ENCODE measurements around the gene BAZ1B.
"Not testable (repeated sequence)": the region's sequence is repeated elsewhere in the genome, so short reads cannot be mapped to it uniquely, and the experiment has no call there.

Gene BAZ1B

DNA sequence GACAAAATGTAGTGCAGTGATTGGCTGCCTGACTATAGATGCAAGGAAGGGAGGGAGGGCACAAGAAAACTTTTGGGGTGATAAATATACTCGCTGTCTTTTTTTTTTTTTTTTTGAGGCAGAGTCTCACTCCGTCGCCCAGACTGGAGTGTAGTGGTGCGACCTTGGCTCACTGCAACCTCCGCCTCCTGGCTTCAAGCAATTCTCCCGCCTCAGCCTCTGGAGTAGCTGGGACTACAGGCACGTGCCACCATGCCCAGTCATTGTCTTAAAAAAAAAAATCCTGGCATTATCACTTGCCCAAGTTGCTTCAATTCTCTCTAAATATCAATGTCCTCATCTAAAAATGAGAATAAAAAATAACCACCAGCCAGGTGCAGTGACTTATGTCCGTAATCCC lies 96.1 kb downstream of the BAZ1B start:
- no peak for DNase-seq

- DNase-seq: no peak
These were observed 96.6 kb downstream of the BAZ1B start for GRCh38 chr7:73425356-73425983.

DNA sequence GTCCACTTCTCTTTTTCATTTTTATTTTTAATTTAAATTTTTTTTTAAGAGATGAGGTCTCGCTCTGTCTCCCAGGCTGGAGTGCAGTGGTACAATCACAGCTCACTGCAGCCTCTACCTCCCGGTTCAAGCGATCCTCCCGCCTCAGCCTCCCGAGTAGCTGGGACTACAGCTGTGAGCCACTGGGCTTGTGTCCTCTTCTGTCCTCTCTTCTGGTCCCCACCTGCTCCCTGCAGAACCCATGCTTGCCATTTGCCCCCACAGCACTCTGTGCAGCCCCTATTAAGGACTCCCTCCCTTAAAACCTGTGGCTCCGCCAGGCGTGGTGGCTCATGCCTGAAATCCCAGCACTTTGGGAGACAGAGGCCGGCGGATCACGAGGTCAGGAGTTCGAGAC lies 97.6 kb downstream of the BAZ1B start:
- DNase-seq: no peak

GRCh38 chr7:73423519-73424488 lies 98.3 kb downstream of the BAZ1B start:
- DNase-seq: no peak

- not testable (repeated sequence) for DNase-seq
These were observed 101.5 kb downstream of the BAZ1B start for GRCh38 chr7:73420610-73421009.

GRCh38 chr7:73420016-73420415 lies 102.1 kb downstream of the BAZ1B start:
- not testable (repeated sequence) for DNase-seq

GRCh38 chr7:73418113-73418703 lies 103.9 kb downstream of the BAZ1B start:
- no peak for DNase-seq

GRCh38 chr7:73410541-73411131 lies 111.5 kb downstream of the BAZ1B start:
- DNase-seq: not testable (repeated sequence)

DNA sequence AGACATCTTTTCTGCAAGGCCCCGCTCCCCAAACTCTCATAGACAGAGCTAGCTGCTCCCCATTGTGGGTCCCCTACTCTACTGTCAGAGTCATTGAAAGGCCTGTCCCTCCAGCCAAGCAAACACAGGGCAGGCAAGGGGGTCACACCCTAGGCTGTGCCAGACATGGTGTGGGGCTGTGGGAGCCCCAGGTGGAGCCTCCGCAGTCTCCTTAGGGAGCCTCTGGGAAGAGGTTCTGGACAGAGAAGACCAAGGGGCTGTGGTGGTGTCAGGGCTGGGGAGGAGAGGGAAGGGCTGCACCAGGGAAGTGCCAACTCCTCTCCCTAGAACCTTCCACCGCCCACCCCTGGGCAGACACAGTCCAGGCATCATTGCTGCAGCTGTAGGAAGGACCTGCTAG lies 117.2 kb downstream of the BAZ1B start:
- DNase-seq: not testable (repeated sequence)

DNA sequence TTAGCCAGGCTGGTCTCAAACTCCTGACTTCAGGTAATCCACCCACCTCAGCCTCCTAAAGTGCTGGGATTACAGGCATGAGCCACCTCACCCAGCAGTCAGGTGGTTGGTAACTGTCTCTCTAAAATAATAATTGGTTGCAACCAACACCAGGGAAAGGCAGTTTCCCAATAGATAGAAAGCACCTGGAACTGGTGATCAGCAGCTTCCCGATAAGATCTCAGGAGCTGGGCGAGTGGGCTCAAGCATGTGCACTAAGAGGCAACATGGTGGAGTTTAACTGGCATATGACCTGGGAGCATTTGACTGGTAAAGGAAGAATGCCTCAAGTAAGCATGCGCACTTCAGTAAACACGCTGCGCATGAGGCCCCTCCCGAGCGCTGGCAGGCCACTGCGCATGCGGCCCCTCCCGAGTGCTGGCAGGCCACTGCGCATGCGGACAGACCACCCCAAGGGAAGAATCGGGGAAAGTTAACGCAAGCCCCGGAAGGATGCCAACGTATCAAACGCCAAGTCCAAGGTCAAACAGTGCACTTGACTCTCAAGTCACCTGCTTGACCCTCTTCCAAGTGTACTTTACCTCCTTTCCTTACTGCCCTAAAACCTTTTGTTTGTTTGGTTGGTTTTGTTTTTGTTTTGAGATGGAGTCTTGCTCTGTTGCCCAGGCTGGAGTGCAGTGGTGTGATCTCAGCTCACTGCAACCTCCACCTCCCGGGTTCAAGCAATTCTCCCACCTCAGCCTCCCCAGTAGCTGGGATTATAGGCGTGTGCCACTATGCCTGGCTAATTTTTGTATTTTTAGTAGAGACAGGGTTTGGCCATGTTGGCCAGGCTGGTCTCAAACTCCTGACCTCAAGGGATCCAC lies 122.7 kb downstream of the BAZ1B start:
- peak in 3 of 5 donors; percentile 15 to 73 (median 33) for DNase-seq

DNA sequence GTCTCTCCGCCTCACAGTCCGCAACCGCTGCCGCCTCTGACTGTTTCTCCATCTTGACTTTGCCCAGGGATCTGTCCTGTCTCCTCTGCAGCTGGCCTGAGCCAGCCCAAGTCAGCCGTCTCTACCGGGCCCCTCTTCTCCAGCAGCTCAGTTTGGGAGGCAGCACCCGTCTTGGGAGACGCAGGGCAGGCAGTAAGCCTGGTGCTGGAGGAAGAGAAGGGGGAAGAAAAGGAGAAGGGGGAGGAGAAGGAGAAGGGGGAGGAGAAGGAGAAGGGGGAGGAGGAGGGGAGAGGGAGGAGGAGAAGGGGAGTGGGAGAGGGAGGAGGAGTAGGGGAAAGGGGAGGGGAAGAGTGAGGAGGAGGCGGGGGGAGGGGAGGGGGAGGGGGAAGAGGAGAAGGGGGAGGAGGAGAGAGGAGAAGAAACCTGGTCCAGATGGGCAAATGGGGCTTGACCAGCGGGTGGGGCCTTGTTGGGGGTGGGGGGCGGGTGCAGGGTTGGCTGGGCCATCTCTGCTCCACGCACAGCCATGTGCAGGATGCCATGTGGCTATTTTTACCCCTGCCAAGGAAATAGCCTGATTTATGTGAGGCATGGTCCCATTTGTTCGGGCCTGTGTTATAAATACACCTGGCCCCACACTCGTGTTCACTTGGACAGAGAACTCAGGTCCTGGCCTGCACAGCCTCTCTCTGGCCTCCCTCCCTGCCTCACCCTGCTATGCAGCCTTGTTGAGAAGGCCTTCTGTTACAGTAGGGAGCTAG lies 124.4 kb downstream of the BAZ1B start:
- no peak for DNase-seq

DNA sequence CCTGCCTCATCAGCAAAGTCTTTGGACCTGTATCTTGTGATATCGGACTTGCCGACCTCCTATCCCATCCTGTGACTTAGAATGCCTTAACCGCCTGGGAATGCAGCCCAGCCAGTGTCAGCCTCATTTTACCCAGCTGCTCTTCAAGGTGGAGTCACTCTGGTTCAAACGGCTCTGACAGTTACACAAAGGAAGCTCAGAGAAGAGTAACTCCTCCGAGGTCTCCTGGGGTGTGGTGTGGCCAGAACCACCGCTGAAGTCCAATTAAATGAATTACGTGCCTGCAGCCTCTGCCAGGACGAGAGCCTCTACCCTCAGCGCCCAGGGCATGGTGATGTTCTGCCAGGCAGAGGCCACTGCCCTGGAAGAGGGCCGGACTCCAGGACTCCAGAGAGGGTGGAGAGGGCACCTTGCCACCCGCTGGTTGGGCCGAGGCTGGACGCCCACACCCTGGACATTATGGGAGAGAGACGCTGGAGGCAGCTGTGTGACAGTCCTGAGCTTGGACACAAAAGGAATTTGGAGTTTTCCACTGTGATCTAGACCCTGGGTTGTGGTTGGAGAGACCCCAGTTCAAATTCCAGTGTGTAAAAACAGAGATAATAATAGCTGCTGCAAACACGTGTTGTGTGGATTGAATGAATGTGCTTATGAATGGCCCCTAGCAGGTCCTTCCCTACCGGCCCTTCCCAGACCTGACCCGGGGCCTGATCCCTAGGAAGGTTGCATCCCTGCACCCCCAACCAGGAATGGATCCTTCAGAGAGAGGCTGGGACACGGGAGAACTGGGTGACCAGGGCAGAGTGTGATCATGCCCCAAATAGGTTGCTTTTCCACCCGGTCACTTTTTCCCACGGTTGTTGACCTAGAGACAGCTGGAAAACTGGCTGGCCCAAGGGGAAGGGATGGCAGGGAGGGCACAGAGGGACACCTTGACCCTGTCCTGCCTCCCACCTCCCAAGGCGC lies 126.3 kb downstream of the BAZ1B start:
- no peak for DNase-seq

DNA sequence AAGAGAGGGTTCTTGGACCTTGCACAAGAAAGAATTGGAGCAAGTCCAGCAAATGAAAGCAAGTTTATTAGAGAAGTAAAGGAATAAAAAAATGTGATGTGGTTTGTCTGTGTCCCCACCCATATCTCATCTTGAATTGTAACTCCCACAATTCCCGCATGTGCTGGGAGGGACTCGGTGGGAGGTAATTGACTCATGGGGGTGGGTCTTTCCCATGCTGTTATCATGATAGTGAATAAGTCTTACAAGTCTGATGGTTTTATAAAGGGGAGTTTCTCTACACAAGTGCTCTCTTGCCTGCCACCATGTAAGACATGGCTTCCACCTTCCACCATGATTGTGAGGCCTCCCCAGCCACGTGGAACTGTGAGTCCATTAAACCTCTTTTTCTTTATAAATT lies 127.7 kb downstream of the BAZ1B start:
- no peak for DNase-seq

GRCh38 chr7:73391396-73391795 lies 130.7 kb downstream of the BAZ1B start:
- no peak for DNase-seq
